Right atrium auricular region (tissue), 2 donors: Measurements from ENCODE around the gene RARS1. TPM values are rescaled to one million over a fixed set of nuclear protein-coding genes. Genes with fewer than 3 reads are reported as not detected.

Experiments used
- DNase-seq: peaks from one replicate; pipeline ENCODE4 v3.0.0-alpha.2; 2019; ENCODE audit warnings: low spot score
- H3K27ac ChIP-seq, 2 donors: fragments of 200-600 bp; sonication (generic); 1 replicate in 1 of 2; 2 replicates in 1 of 2; pipeline ENCODE4 v1.5.1; 2016 to 2019
- H3K27me3 ChIP-seq, 2 donors: fragments of 200-600 bp; sonication (generic); one replicate each; pipeline versions ENCODE4 v1.5.1 to v1.6.0; 2017 to 2019
- H3K36me3 ChIP-seq: fragments of 200-600 bp; sonication (generic); one replicate; pipeline ENCODE4 v1.5.1; 2016
- H3K4me1 ChIP-seq, 2 donors: fragments of 200-600 bp; sonication (generic); one replicate each; pipeline versions ENCODE4 v1.5.1 to v1.6.0; 2017 to 2019
- H3K4me3 ChIP-seq, 2 donors: fragments of 200-600 bp; sonication (generic); 1 replicate in 1 of 2; 2 replicates in 1 of 2; pipeline ENCODE4 v1.5.1; 2017 to 2019; ENCODE audit warnings: mild to moderate bottlenecking in 1 of 2, moderate library complexity in 1 of 2
- H3K9me3 ChIP-seq, 2 donors: fragments of 200-600 bp; sonication (generic); one replicate each; pipeline ENCODE4 v1.5.1; 2019
- CTCF ChIP-seq, 2 donors: fragments of 200-600 bp; sonication (generic); IDR thresholded peaks; one replicate each; pipeline ENCODE4 v1.5.1; 2019; ENCODE audit warnings: antibody characterized with exemption in 2 of 2
- microRNA-seq, 2 donors: library from miRNA; unstranded; fragments of <30 nt; microRNA quantifications; one replicate each; pipeline ENCODE4, GENCODE V29; 2016 to 2017; ENCODE audit warnings: borderline number of aligned reads in 2 of 2, borderline replicate concordance in 1 of 2
- total RNA-seq, 2 donors: library from RNA; depleted of rRNA; stranded (reverse); fragments of >200 nt; gene quantifications; one replicate each; pipeline ENCODE4 v1.1.0, GENCODE V29; 2016

RARS1 gene
- total RNA-seq, 2 donors from 2014 or later: 42.4 to 43.8 TPM

GRCh38 chr5:168568738-168569137, 82.5 kb downstream of the RARS1 start:
- H3K4me3 ChIP-seq: no peak overlapping the region
- no peak for TF ChIP-seq CTCF (IDR thresholded peaks at IDR 0.05)
- DNase-seq: no peak
- H3K27ac ChIP-seq: no peak overlapping the region
- H3K27me3 ChIP-seq: no peaks in the 10 kb centered on the region
- H3K36me3 ChIP-seq: peaks cover 26% of the 10 kb centered on the region
- H3K4me1 ChIP-seq: peaks cover 0 to 8% of the 10 kb centered on the region in 2 donors
- no peaks in the 10 kb centered on the region for H3K9me3 ChIP-seq

Small RNAs within 50 kb of the gene (microRNA-seq; reads per million reads assigned to microRNA genes)
- gene MIR103A1 (0 reads per million in 2 donors), gene MIR103B1 (0 reads per million in 2 donors)

Other genes starting within 250 kb of the RARS1 start
- 1 to 10 TPM; 2.7 to 8.1 TPM for gene WWC1, start 194.8 kb upstream of the RARS1 start, total RNA-seq
- under 1 TPM in 1 of 2 donors, not detected in 1; 0.43 TPM for gene FBLL1, start 42.8 kb downstream of the RARS1 start, total RNA-seq
- gene PANK3, start 92.9 kb downstream of the RARS1 start, total RNA-seq: 10 to 100 TPM; 17.7 to 18.5 TPM